PFSK-1 (cell line): ENCODE measurements around the gene FRG2C.

Experiments used
- FOXP2 ChIP-seq: optimal IDR thresholded peaks from 2 replicates; pipeline ENCODE3; 2011; ENCODE audit warnings: borderline replicate concordance, control low read depth, inconsistent platforms; ENCODE audit not compliant: insufficient read depth; ENCODE audit errors: extremely low read length, extremely low read depth
- POLR2AphosphoS5 ChIP-seq: IDR thresholded peaks from 2 replicates; pipeline ENCODE4 v1.6.1; 2012; ENCODE audit warnings: low read depth, mild to moderate bottlenecking, control low read depth, low read length, moderate library complexity
- SIN3A ChIP-seq: IDR thresholded peaks from 2 replicates; pipeline ENCODE4 v1.6.1; 2012; ENCODE audit warnings: mild to moderate bottlenecking, low read length, moderate library complexity, borderline replicate concordance; ENCODE audit not compliant: insufficient read depth
- TAF1 ChIP-seq: IDR thresholded peaks from 2 replicates; pipeline ENCODE4 v1.6.1; 2012; ENCODE audit warnings: low read length, control low read depth, borderline replicate concordance; ENCODE audit not compliant: insufficient read depth

DNA sequence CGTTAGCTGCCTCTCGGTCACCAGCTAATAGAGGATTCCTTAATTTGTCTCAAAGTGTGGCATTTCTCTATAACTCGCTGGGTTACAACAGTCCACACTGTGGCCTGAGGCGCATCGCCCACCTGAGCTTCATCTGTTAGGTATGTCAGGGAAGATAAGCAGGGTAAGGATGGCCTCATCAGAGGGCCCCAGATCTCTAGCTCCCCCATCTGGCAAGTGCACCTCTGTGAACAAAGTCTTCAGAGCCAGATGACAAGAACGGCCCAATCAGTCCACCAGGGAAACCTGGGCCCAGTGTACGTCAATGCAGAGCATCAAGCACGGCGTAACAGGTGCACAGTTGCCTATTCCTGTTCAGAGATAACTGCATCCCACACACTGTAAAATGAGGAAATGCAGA, 23.2 kb downstream of the FRG2C start:
- TF ChIP-seq FOXP2 (no peak), SIN3A (no peak), POLR2AphosphoS5 (no peak), TAF1 (no peak)
